Measurements from ENCODE around the gene THRAP3.
"Not testable (repeated sequence)": the region's sequence is repeated elsewhere in the genome, so short reads cannot be mapped to it uniquely, and the experiment has no call there.

Gene THRAP3

GRCh38 chr1:36207339-36207738 is 16.9 kb upstream of the THRAP3 start:
- ChIA-PET POLR2A (no interaction called here), CTCF (no interaction called here)
- peaks cover 0 to 14% (median 2%) of the 10 kb centered on the region in 4 experiments for H3K4me1 ChIP-seq (ENCODE audit: control extremely low read depth in 1 of 4, control insufficient read depth in 4 of 4, insufficient read depth in 4 of 4, low read length in 3 of 4)
- no peak for DNase-seq
- no peaks in the 10 kb centered on the region for H3K36me3 ChIP-seq (ENCODE audit: control insufficient read depth in 4 of 4, insufficient read depth in 4 of 4, low read length in 3 of 4)
- WGBS (ENCODE audit: insufficient coverage), result 93% methylated on average over 5 of the region's 6 CpGs
- no peaks in the 10 kb centered on the region for H3K27me3 ChIP-seq (replicated peaks in 2 of 5; ENCODE audit: control insufficient read depth in 4 of 5, insufficient read depth in 5 of 5, low read length in 4 of 5)
- no peak overlapping the region for H3K27ac ChIP-seq (ENCODE audit: insufficient read depth in 1 of 2, low read depth in 1 of 2, low read length in 2 of 2, poor library complexity in 1 of 2, severe bottlenecking in 2 of 2)
- H3K9me3 ChIP-seq (ENCODE audit: control extremely low read depth in 1 of 5, control insufficient read depth in 4 of 5, insufficient read depth in 2 of 5, low read depth in 1 of 5, low read length in 4 of 5), result no peaks in the 10 kb centered on the region
- H3K4me3 ChIP-seq (ENCODE audit: control insufficient read depth in 1 of 7, extremely low read depth in 1 of 7, insufficient read depth in 4 of 7, low read depth in 2 of 7, low read length in 6 of 7), result no peak overlapping the region

DNA sequence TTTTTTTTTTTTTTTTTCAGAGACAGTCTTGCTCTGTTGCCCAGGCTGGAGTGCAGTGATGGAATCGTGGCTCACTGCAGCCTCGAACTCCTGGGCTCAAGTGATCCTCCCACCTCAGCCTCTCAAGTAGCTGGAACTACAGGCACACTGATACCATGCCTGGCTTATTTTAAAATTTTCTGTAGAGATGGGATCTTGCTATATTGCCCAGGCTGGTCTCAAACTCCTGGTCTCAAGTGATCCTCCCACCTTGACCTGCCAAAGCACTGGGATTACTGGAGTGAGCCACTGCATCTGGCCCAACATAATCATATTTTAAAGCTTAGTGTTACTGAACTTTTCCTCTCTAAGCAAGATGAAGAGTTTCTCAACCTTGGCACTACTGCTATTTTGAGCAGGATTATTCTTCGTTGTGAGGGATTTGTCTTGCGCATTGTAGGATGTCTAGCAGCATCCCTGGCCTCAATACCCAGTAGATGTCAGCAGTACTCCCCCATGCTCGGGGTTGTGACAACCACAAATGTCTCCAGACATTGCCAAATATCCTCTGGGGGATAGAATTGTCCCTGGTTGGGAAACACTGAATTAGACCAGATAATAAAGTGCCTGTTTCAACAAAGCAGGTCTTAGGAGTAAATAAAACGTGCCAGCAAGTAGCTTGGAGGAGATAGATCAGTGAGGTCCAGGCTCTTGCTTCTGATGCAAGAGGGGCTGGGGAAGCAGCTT is 15.1 kb upstream of the THRAP3 start:
- WGBS (ENCODE audit: insufficient coverage), result 95% methylated on average over 5 of the region's 6 CpGs
- Histone ChIP-seq H3K36me3 (ENCODE audit: control insufficient read depth in 4 of 4, insufficient read depth in 4 of 4, low read length in 3 of 4) (no peaks in the 10 kb centered on the region), H3K4me3 (ENCODE audit: control insufficient read depth in 1 of 7, extremely low read depth in 1 of 7, insufficient read depth in 4 of 7, low read depth in 2 of 7, low read length in 6 of 7) (no peak overlapping the region), H3K4me1 (ENCODE audit: control extremely low read depth in 1 of 4, control insufficient read depth in 4 of 4, insufficient read depth in 4 of 4, low read length in 3 of 4) (peaks cover 0 to 12% (median 0%) of the 10 kb centered on the region in 4 experiments), H3K9me3 (ENCODE audit: control extremely low read depth in 1 of 5, control insufficient read depth in 4 of 5, insufficient read depth in 2 of 5, low read depth in 1 of 5, low read length in 4 of 5) (no peaks in the 10 kb centered on the region), H3K27me3 (replicated peaks in 2 of 5; ENCODE audit: control insufficient read depth in 4 of 5, insufficient read depth in 5 of 5, low read length in 4 of 5) (no peaks in the 10 kb centered on the region), H3K27ac (ENCODE audit: insufficient read depth in 1 of 2, low read depth in 1 of 2, low read length in 2 of 2, poor library complexity in 1 of 2, severe bottlenecking in 2 of 2) (no peak overlapping the region)
- CTCF ChIA-PET, result interaction anchor here (0.9 to 1.2 kb wide), 3 partner anchors 11 to 76 kb away, joined by 3 to 5 read pairs (median 4); no protein-coding TSS in a partner anchor
- POLR2A ChIA-PET, result no interaction called here
- no peak for DNase-seq

DNA sequence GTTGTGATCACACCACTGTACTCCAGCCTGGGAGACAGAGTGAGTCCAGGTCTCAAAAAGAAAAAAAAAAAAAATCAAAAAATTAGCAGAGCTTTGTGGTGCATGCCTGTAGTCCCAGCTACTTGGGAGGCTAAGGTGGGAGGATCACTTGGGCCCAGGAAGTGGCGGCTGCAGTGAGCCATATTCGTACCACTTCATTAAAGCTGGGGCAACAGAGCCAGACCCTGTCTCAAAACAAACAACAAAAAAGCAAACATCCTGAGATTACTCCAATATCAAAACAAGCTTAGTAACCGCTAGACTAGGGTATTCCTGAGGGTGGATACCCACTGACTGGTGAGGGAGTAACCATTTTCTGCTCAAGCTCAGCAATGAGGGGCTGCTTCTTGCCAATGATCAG is 12.9 kb upstream of the THRAP3 start:
- ChIA-PET CTCF (interaction anchor here (0.7 to 1.4 kb wide), 5 partner anchors 21 to 89 kb away, joined by 3 to 4 read pairs (median 3); no protein-coding TSS in a partner anchor), POLR2A (interaction anchor here (0.6 to 0.9 kb wide), 3 partner anchors 10 to 41 kb away, joined by 3 to 4 read pairs (median 3); no protein-coding TSS in a partner anchor)
- WGBS (ENCODE audit: insufficient coverage), result no CpG with 5 or more reads among the region's 3 CpGs

GRCh38 chr1:36211841-36212240 is 12.4 kb upstream of the THRAP3 start:
- CTCF ChIA-PET, result interaction anchor here (0.7 to 1.4 kb wide), 7 partner anchors 10 to 89 kb away, joined by 3 to 5 read pairs (median 4); no protein-coding TSS in a partner anchor
- H3K36me3 ChIP-seq (ENCODE audit: control insufficient read depth in 4 of 4, insufficient read depth in 4 of 4, low read length in 3 of 4), result no peaks in the 10 kb centered on the region
- DNase-seq, result no peak
- WGBS (ENCODE audit: insufficient coverage), result 100% methylated on average over 2 of the region's 2 CpGs
- no peaks in the 10 kb centered on the region for H3K27me3 ChIP-seq (replicated peaks in 2 of 5; ENCODE audit: control insufficient read depth in 4 of 5, insufficient read depth in 5 of 5, low read length in 4 of 5)
- POLR2A ChIA-PET, result interaction anchor here (0.7 to 0.9 kb wide), 2 partner anchors 10 to 41 kb away, joined by 3 to 4 read pairs; no protein-coding TSS in a partner anchor
- peaks cover 0 to 12% (median 0%) of the 10 kb centered on the region in 4 experiments for H3K4me1 ChIP-seq (ENCODE audit: control extremely low read depth in 1 of 4, control insufficient read depth in 4 of 4, insufficient read depth in 4 of 4, low read length in 3 of 4)
- no peak overlapping the region for H3K4me3 ChIP-seq (ENCODE audit: control insufficient read depth in 1 of 7, extremely low read depth in 1 of 7, insufficient read depth in 4 of 7, low read depth in 2 of 7, low read length in 6 of 7)
- no peaks in the 10 kb centered on the region for H3K9me3 ChIP-seq (ENCODE audit: control extremely low read depth in 1 of 5, control insufficient read depth in 4 of 5, insufficient read depth in 2 of 5, low read depth in 1 of 5, low read length in 4 of 5)
- H3K27ac ChIP-seq (ENCODE audit: insufficient read depth in 1 of 2, low read depth in 1 of 2, low read length in 2 of 2, poor library complexity in 1 of 2, severe bottlenecking in 2 of 2), result no peak overlapping the region

More for the DNA sequence above, 12.9 kb upstream of the THRAP3 start:
- Histone ChIP-seq H3K27ac (ENCODE audit: insufficient read depth in 1 of 2, low read depth in 1 of 2, low read length in 2 of 2, poor library complexity in 1 of 2, severe bottlenecking in 2 of 2) (no peak overlapping the region), H3K27me3 (replicated peaks in 2 of 5; ENCODE audit: control insufficient read depth in 4 of 5, insufficient read depth in 5 of 5, low read length in 4 of 5) (no peaks in the 10 kb centered on the region), H3K4me1 (ENCODE audit: control extremely low read depth in 1 of 4, control insufficient read depth in 4 of 4, insufficient read depth in 4 of 4, low read length in 3 of 4) (peaks cover 0 to 12% (median 0%) of the 10 kb centered on the region in 4 experiments), H3K9me3 (ENCODE audit: control extremely low read depth in 1 of 5, control insufficient read depth in 4 of 5, insufficient read depth in 2 of 5, low read depth in 1 of 5, low read length in 4 of 5) (no peaks in the 10 kb centered on the region), H3K36me3 (ENCODE audit: control insufficient read depth in 4 of 4, insufficient read depth in 4 of 4, low read length in 3 of 4) (no peaks in the 10 kb centered on the region), H3K4me3 (ENCODE audit: control insufficient read depth in 1 of 7, extremely low read depth in 1 of 7, insufficient read depth in 4 of 7, low read depth in 2 of 7, low read length in 6 of 7) (no peak overlapping the region)
- DNase-seq, result no peak

GRCh38 chr1:36212782-36213181 is 11.5 kb upstream of the THRAP3 start:
- POLR2A ChIA-PET, result no interaction called here
- Histone ChIP-seq H3K4me1 (ENCODE audit: control extremely low read depth in 1 of 4, control insufficient read depth in 4 of 4, insufficient read depth in 4 of 4, low read length in 3 of 4) (peaks cover 0 to 12% (median 0%) of the 10 kb centered on the region in 4 experiments), H3K36me3 (ENCODE audit: control insufficient read depth in 4 of 4, insufficient read depth in 4 of 4, low read length in 3 of 4) (no peaks in the 10 kb centered on the region), H3K9me3 (ENCODE audit: control extremely low read depth in 1 of 5, control insufficient read depth in 4 of 5, insufficient read depth in 2 of 5, low read depth in 1 of 5, low read length in 4 of 5) (no peaks in the 10 kb centered on the region), H3K27me3 (replicated peaks in 2 of 5; ENCODE audit: control insufficient read depth in 4 of 5, insufficient read depth in 5 of 5, low read length in 4 of 5) (no peaks in the 10 kb centered on the region), H3K4me3 (ENCODE audit: control insufficient read depth in 1 of 7, extremely low read depth in 1 of 7, insufficient read depth in 4 of 7, low read depth in 2 of 7, low read length in 6 of 7) (no peak overlapping the region), H3K27ac (ENCODE audit: insufficient read depth in 1 of 2, low read depth in 1 of 2, low read length in 2 of 2, poor library complexity in 1 of 2, severe bottlenecking in 2 of 2) (no peak overlapping the region)
- no peak for DNase-seq
- WGBS (ENCODE audit: insufficient coverage), result 100% methylated on average over 2 of the region's 2 CpGs
- CTCF ChIA-PET, result interaction anchor here (1.3 kb wide), 1 partner anchor 9 kb away, joined by 5 read pairs; no protein-coding TSS in a partner anchor

GRCh38 chr1:36217670-36218069 is 6.6 kb upstream of the THRAP3 start:
- H3K27me3 ChIP-seq (replicated peaks in 2 of 5; ENCODE audit: control insufficient read depth in 4 of 5, insufficient read depth in 5 of 5, low read length in 4 of 5), result no peaks in the 10 kb centered on the region
- DNase-seq, result no peak
- H3K36me3 ChIP-seq (ENCODE audit: control insufficient read depth in 4 of 4, insufficient read depth in 4 of 4, low read length in 3 of 4), result no peaks in the 10 kb centered on the region
- ChIA-PET POLR2A (no interaction called here), CTCF (no interaction called here)
- H3K4me1 ChIP-seq (ENCODE audit: control extremely low read depth in 1 of 4, control insufficient read depth in 4 of 4, insufficient read depth in 4 of 4, low read length in 3 of 4), result peaks cover 0 to 8% (median 2%) of the 10 kb centered on the region in 4 experiments
- no peaks in the 10 kb centered on the region for H3K9me3 ChIP-seq (ENCODE audit: control extremely low read depth in 1 of 5, control insufficient read depth in 4 of 5, insufficient read depth in 2 of 5, low read depth in 1 of 5, low read length in 4 of 5)
- H3K27ac ChIP-seq (ENCODE audit: insufficient read depth in 1 of 2, low read depth in 1 of 2, low read length in 2 of 2, poor library complexity in 1 of 2, severe bottlenecking in 2 of 2), result no peak overlapping the region
- no peak overlapping the region for H3K4me3 ChIP-seq (ENCODE audit: control insufficient read depth in 1 of 7, extremely low read depth in 1 of 7, insufficient read depth in 4 of 7, low read depth in 2 of 7, low read length in 6 of 7)
- WGBS (ENCODE audit: insufficient coverage), result no CpG with 5 or more reads among the region's 2 CpGs

DNA sequence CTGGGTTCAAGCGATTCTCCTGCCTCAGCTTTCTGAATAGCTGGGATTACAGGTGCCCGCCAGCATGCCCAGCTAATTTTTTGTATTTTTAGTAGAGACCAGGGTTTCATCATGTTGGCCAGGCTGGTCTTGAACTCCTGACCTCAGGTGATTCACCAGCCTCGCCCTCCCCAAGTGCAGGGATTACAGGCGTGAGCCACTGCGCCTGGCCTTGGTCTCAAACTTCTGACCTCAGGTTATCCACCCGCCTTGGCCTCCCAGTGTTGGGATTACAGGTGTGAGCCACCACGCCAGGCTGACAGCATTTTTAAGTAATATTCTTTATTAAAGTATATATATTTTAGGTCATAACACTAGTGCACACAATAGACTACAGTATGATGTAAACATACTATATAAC is 2.3 kb upstream of the THRAP3 start:
- POLR2A ChIA-PET, result interaction anchor here (1.1 kb wide), 1 partner anchor 10 kb away, joined by 4 read pairs; no protein-coding TSS in a partner anchor

More for the DNA sequence above, 2.3 kb upstream of the THRAP3 start:
- H3K9me3 ChIP-seq (ENCODE audit: control extremely low read depth in 1 of 5, control insufficient read depth in 4 of 5, insufficient read depth in 2 of 5, low read depth in 1 of 5, low read length in 4 of 5); H3K27ac ChIP-seq (ENCODE audit: insufficient read depth in 1 of 2, low read depth in 1 of 2, low read length in 2 of 2, poor library complexity in 1 of 2, severe bottlenecking in 2 of 2); H3K4me3 ChIP-seq (ENCODE audit: control insufficient read depth in 1 of 7, extremely low read depth in 1 of 7, insufficient read depth in 4 of 7, low read depth in 2 of 7, low read length in 6 of 7); H3K36me3 ChIP-seq (ENCODE audit: control insufficient read depth in 4 of 4, insufficient read depth in 4 of 4, low read length in 3 of 4); H3K27me3 ChIP-seq (replicated peaks in 2 of 5; ENCODE audit: control insufficient read depth in 4 of 5, insufficient read depth in 5 of 5, low read length in 4 of 5); DNase-seq: not testable (repeated sequence)
- H3K4me1 ChIP-seq (ENCODE audit: control extremely low read depth in 1 of 4, control insufficient read depth in 4 of 4, insufficient read depth in 4 of 4, low read length in 3 of 4), result peaks cover 19 to 33% (median 27%) of the 10 kb centered on the region in 4 experiments
- WGBS (ENCODE audit: insufficient coverage), result 94% methylated on average over 3 of the region's 7 CpGs
- CTCF ChIA-PET, result interaction anchor here (1.1 kb wide), 1 partner anchor 10 kb away, joined by 5 read pairs; no protein-coding TSS in a partner anchor
